ENCODE data around the gene GJC2.

Gene GJC2

DNA sequence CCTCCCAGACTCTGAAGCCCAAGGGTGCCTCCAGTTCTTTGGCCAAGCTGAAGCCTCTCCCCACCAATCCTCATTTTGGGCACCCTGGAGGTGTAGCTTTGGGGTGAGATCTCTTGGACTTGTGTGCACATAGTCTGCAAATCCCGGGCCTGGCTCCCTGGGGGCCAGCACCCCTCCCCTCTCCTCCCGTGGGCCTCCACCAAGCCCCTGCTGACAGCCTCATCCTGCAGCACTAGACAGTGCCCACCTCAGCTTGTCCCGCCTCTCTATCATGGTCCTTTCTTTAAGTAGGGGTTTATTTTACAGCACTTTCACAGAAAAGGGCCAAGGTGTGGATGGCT is 3.2 kb downstream of the GJC2 start:
- TF ChIP-seq, protein P1, sequence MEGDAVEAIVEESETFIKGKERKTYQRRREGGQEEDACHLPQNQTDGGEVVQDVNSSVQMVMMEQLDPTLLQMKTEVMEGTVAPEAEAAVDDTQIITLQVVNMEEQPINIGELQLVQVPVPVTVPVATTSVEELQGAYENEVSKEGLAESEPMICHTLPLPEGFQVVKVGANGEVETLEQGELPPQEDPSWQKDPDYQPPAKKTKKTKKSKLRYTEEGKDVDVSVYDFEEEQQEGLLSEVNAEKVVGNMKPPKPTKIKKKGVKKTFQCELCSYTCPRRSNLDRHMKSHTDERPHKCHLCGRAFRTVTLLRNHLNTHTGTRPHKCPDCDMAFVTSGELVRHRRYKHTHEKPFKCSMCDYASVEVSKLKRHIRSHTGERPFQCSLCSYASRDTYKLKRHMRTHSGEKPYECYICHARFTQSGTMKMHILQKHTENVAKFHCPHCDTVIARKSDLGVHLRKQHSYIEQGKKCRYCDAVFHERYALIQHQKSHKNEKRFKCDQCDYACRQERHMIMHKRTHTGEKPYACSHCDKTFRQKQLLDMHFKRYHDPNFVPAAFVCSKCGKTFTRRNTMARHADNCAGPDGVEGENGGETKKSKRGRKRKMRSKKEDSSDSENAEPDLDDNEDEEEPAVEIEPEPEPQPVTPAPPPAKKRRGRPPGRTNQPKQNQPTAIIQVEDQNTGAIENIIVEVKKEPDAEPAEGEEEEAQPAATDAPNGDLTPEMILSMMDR (IDR thresholded peaks at IDR 0.05; ENCODE audit: borderline replicate concordance, control extremely low read depth, extremely low read depth, insufficient read depth, missing control alignments): no peak

DNA sequence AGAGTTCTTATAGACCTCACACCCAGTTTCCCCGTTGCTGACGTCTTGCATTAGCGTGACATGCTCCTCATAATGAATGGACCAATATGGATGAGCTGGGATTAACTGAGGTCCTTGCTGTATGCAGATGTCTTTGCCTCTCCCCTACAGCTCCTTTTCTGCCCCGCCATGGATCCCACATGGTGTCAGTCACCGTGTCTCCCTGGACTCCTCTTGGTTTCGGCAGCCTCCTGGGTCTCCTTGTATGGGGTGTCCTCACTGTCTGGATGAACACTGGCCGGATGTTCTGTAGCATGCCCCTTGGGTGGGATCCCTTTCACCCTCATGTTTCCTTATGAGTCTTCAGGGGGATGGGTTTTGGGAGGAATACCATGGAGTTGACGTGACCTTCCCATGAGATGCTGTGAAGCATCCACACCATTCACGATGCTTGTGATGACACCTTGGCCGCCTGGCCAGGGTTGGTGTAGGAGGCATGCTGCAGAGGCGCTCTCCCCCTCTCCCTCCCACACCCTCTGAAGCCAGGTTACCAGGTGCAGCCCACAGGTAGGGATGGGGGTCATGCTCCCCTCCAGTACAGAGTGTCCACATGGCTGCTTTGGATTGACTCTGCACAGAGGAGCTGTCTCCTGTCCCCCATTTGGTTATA is 4.4 kb downstream of the GJC2 start:
- TF ChIP-seq, protein P1 (IDR thresholded peaks at IDR 0.05; ENCODE audit: borderline replicate concordance, control extremely low read depth, extremely low read depth, insufficient read depth, missing control alignments): no peak
- in situ Hi-C loops (cut with MboI; ENCODE audit: low sequenced_read_pairs, unreplicated experiment): no loop called here
- no peak for DNase-seq (ENCODE audit: low spot score)

More for the DNA sequence above, 3.2 kb downstream of the GJC2 start:
- no peak for DNase-seq (ENCODE audit: low spot score)
- in situ Hi-C loops (cut with MboI; ENCODE audit: low sequenced_read_pairs, unreplicated experiment): no loop called here

DNA sequence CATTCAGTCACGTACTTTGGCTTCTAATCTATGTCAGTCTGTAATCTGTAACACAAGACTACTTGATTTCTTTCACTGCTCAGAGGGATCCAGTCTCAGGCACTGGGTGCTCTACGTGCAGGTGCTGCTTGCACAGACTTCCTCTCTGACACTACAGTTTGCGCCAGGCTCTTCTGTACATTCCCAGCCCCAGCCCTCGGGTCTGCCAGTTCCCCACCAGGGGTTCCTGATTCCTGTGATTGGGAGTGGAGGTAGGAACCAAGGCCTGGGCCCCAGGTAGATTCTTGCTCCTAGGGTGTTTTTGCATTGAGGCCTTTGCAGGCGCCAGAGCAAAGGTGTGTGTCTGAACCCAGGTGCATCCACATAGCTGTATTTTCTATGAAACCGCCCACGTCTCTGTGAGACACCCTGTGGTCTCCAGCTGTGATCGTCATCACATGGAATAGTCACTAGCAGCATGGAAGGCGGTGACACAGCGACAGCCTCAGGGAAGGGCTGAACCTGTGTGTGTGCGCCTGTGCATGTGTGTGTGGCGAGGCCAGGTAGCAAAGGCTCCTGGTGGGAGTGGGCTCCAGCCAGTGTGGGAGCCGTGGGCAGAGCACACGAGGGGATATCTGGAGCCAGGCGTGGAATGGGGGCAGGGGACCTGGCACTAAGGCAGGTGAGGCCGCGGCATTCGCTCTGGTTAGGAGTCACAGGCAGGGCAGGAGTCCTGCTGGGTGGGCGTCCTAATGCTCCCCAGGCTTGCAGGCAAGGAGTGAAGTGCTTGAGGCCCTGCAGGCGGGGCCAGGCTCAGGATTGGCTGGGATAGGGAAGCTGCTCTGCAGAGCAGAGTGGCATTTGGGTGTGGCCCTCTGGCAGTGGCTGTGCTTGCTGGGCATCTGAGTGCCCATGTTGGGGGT is 5.2 kb downstream of the GJC2 start:
- in situ Hi-C loops (cut with MboI; ENCODE audit: low sequenced_read_pairs, unreplicated experiment): no loop called here

DNA sequence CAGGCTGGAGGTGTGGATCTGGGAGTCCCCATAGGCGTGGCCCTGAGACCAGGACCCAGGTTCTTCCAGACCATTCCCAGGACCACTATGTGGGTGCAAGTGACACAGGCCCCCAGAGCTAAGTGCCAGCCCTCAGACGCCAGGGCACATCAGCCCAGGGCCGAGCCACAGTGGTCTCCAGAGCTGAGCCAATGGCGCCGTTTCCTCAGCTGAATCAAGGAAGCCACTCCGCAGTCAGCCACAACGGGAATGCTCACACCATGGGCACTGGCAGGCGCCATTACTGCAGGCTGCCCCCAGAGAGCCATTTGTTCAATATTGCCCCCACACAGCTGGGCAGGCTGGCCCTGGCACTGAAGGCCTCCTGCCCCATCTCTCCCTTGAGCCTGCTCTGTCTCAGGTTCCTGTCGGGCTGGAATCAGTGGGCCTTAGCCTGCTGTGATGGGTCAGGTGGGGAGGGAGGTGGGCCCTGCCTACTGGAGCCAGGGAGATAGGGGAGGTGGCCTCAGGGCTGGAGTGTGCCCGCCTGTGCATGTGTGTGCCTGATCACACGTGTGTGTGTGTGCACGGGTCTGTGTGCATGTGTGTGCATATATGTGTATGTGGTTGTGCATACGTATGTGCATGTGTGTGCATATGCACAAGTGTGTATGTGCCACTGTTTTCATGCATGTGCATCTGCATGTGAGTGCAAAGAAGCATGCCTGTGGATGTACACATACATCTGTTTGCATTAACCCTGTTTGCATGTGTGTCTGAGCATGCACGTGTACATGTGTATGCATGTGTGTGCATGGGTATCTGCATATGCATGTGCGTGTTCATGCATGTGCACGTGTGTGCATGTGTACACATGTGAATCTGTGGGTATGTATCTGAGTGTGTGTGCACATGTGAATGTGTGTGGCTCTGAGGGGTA is 6.1 kb downstream of the GJC2 start:
- no peak for DNase-seq (ENCODE audit: low spot score)
- in situ Hi-C loops (cut with MboI; ENCODE audit: low sequenced_read_pairs, unreplicated experiment): no loop called here
- TF ChIP-seq, protein P1 (IDR thresholded peaks at IDR 0.05; ENCODE audit: borderline replicate concordance, control extremely low read depth, extremely low read depth, insufficient read depth, missing control alignments): no peak

More for the DNA sequence above, 5.2 kb downstream of the GJC2 start:
- no peak for DNase-seq (ENCODE audit: low spot score)
- TF ChIP-seq, protein P1 (IDR thresholded peaks at IDR 0.05; ENCODE audit: borderline replicate concordance, control extremely low read depth, extremely low read depth, insufficient read depth, missing control alignments): no peak

DNA sequence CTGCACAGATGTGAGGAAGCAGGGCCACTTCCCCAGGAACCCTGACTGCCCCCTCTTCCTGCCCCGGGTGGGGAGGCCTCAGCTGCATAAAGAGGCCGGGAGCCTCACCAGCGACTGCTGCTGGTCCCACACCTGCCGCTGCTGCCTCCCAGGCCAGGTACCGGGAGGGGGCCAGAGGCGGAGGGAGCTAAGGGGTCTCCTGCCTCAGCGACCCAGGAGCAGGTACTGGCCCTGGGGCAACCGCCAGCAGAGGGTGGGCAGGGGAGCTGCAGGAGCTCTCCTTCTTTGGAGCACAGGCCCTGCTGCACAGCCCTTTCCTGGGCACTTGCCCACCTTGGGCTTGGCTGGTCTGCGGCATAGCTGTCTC is 6.8 kb downstream of the GJC2 start:
- in situ Hi-C loops (cut with MboI; ENCODE audit: low sequenced_read_pairs, unreplicated experiment): no loop called here
- TF ChIP-seq, protein P1 (IDR thresholded peaks at IDR 0.05; ENCODE audit: borderline replicate concordance, control extremely low read depth, extremely low read depth, insufficient read depth, missing control alignments): no peak
- no peak for DNase-seq (ENCODE audit: low spot score)

Measured in GM13976 (cell line).